HG03460 (cell line): ENCODE measurements around the gene SIPA1L3.

Source experiments
- ATAC-seq: cut with Tn5 transposase; IDR thresholded peaks from one replicate; pipeline ENCODE4 v1.9.1; 2021; ENCODE audit not compliant: unreplicated experiment

Gene SIPA1L3

DNA sequence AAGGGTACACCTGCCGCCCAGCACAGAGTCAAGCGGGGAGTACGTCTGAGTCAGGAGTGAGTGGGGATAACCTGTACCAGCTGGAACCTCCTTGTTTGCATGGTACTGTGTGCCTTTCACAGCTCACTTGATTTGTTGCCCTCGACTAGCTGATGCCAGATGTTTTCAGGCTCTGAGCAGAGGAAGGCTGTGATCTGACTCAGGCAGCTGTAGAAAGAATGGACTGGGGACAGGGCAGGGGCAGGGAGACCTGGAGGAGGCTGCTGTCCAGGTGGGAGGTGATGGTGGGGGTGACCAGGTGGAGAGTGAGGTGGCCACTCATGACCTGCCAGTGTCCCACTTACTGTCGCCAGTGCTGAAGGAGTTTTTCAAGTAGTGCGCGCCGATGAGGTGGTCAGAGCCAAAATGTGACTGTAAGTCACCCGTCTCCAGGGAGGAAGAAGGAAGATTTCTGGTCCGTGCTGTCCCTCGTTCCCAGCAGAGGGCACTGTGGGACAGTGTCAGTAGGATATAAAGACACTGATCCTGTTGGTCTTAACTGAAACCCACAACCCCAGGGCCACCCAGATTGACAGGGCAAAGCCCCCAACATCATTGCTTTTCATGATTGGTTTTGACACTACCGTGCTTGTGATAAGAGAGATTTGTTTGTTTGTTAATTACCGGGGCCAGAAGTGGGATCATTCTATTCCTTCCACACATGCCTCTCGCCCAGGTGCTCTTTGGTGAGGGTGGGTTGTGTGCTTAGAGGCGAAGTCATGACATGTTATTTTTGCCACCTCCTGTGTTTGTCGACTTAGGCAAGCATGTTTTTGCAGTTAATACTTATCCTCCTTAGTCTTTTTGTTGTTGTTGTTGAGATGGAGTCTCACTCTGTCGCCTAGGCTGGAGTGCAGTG is 188.7 kb downstream of the SIPA1L3 start:
- no peak for ATAC-seq

- no peak for ATAC-seq
These were observed 193.0 kb downstream of the SIPA1L3 start for GRCh38 chr19:38099966-38100365.

GRCh38 chr19:38100589-38100988 is 193.6 kb downstream of the SIPA1L3 start:
- ATAC-seq, result no peak

DNA sequence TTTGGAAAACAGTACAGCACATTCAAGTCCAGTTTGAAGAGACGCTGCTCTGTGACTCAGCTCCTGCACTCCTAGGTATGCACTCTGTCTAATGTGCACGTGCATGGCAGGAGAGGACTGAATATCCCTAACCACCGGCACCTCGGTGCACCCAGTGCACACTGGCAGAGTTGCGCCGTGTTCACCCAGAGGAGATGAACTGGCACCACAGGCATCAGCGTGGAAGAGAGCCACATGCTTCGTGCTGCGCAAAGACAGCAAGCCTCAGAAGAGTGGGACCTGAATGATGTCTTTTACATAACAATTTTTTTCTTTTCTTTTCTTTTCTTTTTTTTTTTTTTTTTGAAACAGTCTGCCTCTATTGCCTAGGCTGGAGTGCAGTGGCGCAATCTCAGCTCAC is 194.7 kb downstream of the SIPA1L3 start:
- no peak for ATAC-seq

- ATAC-seq, result no peak
These were observed 198.6 kb downstream of the SIPA1L3 start for GRCh38 chr19:38105574-38105973.

GRCh38 chr19:38107129-38107528 is 200.1 kb downstream of the SIPA1L3 start:
- ATAC-seq, result no peak

DNA sequence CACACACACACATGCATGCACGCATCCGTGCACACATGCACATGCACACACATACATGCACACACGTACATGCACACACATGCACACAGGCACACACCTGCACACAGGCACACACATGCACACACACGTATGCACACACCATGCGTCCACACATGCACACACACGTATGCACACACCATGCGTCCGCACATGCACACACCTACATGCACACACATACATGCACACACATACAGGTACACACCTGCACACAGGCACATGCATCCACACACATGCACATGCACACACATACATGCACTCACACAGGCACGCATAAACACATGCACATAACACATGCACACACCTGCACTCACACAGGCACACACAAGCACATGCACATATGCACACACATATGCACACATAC is 204.9 kb downstream of the SIPA1L3 start:
- ATAC-seq, result no peak

DNA sequence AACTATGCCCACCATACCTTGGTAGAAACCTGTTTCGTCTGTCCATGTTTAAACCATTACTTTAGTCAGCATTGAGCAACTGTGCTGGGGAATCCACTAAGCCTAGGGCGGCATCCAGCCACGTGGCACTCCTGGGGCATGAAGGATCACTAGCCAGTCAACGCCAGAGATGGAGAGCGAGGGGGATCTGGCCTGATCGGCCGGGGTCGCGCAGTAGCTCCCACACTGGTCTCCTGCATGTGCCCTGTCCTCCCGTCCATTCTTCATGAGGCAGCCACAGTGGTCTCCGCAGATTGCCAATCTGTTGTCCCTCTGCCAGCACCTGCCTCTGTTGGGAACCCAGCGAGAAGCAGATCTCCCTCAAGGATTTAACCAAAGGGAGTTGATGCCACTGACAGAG is 207.6 kb downstream of the SIPA1L3 start:
- ATAC-seq, result no peak

DNA sequence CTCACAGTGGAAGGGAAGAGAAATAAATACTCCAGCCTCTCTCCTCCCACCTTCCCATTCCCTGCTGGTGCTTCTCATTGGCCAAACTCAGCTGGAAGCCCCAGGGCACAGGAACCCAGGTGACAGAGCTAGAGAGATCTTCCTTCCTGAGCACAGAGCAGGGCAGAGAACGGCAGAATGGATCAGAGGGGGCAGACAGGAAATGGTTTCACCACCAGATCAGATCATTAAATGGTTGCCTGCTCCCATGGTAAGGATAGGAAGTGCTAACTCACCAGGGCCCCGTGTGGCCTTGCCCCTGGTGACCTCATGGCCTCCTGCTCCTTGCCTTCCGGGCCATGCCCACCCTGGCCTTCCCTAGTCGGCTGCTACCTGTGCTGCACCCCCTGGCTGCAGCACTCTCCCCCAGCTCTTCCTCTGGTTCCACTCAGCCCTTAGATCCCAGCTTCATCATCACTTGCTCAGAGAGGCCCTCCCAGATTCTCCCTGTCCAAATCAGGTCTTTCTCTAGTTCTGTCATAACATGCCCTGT is 208.3 kb downstream of the SIPA1L3 start:
- no peak for ATAC-seq

DNA sequence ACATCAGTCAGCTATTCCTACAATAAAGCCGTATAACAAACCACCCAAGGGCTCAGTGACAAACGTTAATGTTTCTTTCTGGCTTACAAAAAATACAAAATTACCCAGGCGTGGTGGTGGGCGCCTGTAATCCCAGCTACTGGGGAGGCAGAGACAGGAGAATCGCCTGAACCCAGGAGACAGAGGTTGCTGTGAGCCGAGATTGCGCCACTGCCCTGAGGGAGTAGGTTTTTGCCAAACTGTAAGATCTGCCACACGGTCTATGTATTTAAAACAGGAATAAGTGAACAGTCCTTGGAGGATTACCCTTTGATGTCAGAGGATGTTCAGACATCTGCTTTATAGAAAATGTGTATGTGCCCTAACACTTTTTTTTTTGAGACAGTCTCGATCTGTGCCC is 211.2 kb downstream of the SIPA1L3 start:
- ATAC-seq, result no peak

DNA sequence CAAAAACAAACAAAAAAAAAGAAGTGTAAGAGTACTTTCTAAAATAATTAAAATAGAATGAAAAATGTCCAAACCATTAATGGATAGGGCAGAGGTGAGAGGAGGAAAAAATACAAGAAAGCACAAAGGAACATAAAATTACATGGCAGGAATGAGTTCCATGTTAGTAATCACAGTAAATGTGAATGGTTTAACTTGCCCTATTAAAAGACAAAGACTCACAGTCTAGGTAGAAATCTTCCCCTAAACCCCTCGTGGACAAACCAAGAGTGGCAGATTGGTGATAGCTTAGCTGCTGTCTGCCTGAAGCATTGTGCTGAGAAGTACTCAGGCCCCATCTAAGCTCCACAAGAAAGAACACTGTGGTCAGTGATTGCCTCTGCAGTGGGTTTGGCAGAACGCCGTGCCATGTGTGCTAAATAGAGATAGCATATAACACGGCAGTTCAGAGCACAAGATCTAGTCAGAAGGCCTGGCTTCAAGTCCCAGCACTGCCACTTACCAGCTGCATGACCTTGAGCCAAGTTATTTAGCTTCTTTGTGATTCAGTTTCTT is 213.5 kb downstream of the SIPA1L3 start:
- ATAC-seq, result no peak

DNA sequence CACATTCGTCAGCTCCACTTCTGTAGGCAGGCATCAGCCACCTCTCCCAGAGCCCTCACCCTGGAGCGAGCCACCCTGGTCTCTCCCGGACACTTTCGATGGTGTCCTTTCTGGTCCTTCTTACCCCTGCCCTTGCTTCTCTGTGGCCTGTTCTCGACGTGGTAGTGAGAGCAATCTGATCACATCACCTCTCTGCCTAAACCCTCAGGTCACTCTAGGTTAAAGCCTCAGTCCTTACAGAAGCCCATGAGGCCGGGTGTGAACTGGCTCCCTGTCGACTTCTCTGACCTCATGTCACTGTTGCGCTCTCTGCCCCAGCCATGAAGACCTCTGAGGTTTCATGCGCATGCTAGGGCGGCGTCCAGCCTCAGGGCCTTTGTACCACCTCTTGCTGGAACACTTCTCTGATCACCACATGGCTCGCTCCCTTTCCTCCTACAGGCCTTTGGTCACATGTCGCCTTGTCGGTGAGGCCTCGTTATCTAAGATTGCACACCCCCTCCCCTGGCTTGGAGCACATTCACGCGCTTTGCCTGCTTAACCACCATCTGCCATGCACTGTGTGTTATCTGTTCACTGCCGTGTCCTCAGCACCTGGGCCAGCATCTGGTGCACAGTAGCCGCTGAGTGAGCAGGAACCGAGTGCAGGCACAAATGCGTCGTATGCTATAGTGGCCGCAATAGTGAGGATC is 215.5 kb downstream of the SIPA1L3 start:
- ATAC-seq, result no peak

- ATAC-seq, result no peak
These were observed 218.2 kb downstream of the SIPA1L3 start for GRCh38 chr19:38125238-38125637.

DNA sequence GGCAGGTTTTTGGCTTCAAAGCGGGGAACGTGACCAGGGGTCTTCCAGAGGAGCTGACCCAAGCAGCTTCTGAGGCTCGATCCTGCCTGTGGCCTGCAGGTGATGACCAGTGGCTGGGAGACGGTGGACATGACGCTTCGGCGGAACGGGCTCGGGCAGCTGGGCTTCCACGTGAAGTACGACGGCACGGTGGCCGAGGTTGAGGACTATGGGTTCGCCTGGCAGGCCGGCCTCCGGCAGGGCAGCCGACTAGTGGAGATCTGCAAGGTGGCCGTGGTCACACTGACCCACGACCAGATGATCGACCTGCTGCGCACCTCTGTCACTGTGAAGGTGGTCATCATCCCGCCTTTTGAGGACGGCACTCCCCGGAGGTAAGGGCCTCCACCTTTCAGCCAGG is 223.4 kb downstream of the SIPA1L3 start:
- no peak for ATAC-seq

DNA sequence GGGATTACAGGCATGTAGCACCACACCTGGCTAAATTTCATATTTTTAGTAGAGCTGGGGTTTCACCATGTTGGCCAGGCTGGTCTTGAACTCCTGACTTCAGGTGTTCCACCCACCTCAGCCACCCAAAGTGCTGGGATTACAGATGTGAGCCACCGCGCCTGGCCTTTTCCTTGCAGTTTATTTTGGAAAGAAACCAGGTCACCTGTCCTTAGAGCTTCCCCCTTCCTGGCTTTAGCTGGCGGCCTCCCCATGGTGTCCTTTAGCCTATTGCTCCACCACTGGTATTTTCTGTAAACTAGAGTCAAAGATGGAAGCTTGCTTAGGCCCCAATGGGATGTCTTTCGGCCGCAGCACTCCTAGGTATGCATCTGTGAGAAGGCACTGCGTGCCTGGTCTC is 225.8 kb downstream of the SIPA1L3 start:
- ATAC-seq, result no peak

GRCh38 chr19:38133319-38133718 is 226.3 kb downstream of the SIPA1L3 start:
- ATAC-seq, result no peak

GRCh38 chr19:38134540-38135149 is 227.6 kb downstream of the SIPA1L3 start:
- no peak for ATAC-seq

DNA sequence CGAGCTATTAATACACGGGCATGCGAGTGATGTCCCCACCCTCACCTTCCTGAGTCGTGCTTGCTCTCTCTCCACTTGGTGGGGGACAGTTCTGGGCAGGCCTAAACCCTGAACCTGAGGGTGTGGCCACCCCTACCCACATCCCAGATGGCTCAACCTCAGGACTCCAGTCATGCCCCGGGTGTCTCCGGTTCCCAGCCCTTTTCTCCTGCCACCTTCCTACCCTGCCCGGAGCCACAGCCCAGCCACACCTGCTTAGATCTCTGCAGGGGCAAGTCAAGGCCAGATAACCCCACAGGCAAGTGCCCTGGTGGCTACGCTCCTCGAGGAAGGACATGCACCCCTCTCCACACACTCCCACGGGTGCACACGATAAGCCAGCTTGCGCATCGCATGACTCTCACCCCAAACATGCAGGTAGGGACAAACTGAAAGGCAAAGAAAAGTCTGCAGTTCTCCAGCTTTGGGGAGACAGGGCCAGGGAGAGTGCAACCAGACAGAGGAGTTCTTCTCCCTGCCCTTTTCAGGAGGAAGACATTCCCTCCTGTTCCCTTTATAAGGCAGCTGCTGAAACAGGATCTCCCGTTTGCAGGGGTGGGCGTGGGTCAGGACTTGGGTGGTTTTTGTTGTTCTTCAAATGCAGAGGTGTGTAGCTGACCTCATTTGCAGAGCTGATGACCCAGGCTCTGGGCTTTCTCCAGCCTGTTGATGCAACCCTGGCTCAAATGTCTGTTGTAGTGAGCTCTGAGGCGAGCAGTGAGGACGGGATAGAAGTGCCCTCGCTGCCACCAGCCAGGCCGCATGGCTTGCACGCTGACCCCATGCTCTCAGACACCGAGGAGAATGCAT is 228.4 kb downstream of the SIPA1L3 start:
- no peak for ATAC-seq

- no peak for ATAC-seq
These were observed 232.1 kb downstream of the SIPA1L3 start for GRCh38 chr19:38139122-38139521.

DNA sequence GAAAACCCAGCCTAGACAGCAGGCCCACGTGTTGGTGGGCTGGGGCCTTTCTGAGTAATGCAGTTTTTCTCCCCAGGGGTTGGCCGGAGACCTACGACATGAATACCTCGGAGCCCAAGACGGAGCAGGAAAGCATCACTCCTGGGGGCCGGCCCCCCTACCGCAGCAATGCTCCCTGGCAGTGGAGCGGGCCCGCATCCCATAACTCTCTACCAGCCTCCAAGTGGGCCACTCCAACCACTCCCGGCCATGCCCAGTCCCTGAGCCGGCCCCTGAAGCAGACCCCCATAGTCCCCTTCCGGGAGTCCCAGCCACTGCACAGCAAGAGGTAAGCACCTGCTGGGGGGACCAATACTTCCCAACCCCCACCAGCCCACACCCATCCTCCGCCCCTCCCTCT is 234.1 kb downstream of the SIPA1L3 start:
- no peak for ATAC-seq
